Colonic mucosa (tissue), 4 donors: ENCODE results near the gene FILIP1L. TPM values are rescaled to one million over a fixed set of nuclear protein-coding genes. Genes with fewer than 3 reads are reported as not detected.

ENCODE experiments used
- DNase-seq: peaks from one replicate; pipeline ENCODE4 v3.0.0-alpha.2; 2020
- H3K27ac ChIP-seq: fragments of 200-600 bp; one replicate; pipeline ENCODE4 v1.8.0; 2021
- H3K27me3 ChIP-seq: fragments of 200-600 bp; one replicate; pipeline ENCODE4 v1.8.0; 2021
- H3K36me3 ChIP-seq: fragments of 200-600 bp; one replicate; pipeline ENCODE4 v1.8.0; 2021
- H3K4me1 ChIP-seq: fragments of 200-600 bp; one replicate; pipeline ENCODE4 v1.8.0; 2021; ENCODE audit warnings: mild to moderate bottlenecking
- H3K4me3 ChIP-seq: fragments of 200-600 bp; one replicate; pipeline ENCODE4 v1.8.0; 2021
- H3K9ac ChIP-seq, 2 donors: one replicate each; pipeline ENCODE4 v1.7.0; 2013; ENCODE audit warnings: control low read depth in 2 of 2, low read depth in 2 of 2, low read length in 2 of 2
- H3K9me3 ChIP-seq: fragments of 200-600 bp; one replicate; pipeline ENCODE4 v1.8.0; 2021
- CTCF ChIP-seq: fragments of 200-600 bp; IDR thresholded peaks from one replicate; pipeline ENCODE4 v1.8.0; 2022; ENCODE audit warnings: antibody characterized with exemption, mild to moderate bottlenecking
- intact Hi-C: fragments of 100-400 bp; cut with DNase I; formaldehyde crosslinking; loops from one replicate; pipeline ENCODE4 v1.14.1; 2022
- total RNA-seq, 2 donors: library from RNA; stranded (reverse); fragmentation: NEBNext Ultra II Directional in 1 of 2; extraction: Animal tissue kit (Norgen Biotek cat#: 25700) in 1 of 2; gene quantifications; one replicate each; pipeline ENCODE4 v1.2.1, GENCODE V29; 2021
- donor health status: healthy.
- donor health status: DM: no; HTN: no; CAD: no.
- donor health status: DM: no; HTN: no; CAD: no.

Gene FILIP1L
- total RNA-seq, 2 donors from 2014 or later = 3.7 to 29.0 TPM

- intact Hi-C loops = no loop called here
- Histone ChIP-seq H3K9me3 (no peaks in the 10 kb centered on the region), H3K27me3 (no peaks in the 10 kb centered on the region), H3K4me1 (no peaks in the 10 kb centered on the region), H3K4me3 (peak overlapping the region; percentile 61), H3K27ac (peak overlapping the region; percentile 75), H3K9ac (peak overlapping the region in 1 of 2 donors; percentile 36), H3K36me3 (no peaks in the 10 kb centered on the region)
- DNase-seq = no peak
- no peak for TF ChIP-seq CTCF
These were observed 239.9 kb downstream of the FILIP1L start for GRCh38 chr3:99874237-99875002.

- no peak overlapping the region for H3K9ac ChIP-seq
- TF ChIP-seq CTCF = no peak
- DNase-seq = no peak
- no peaks in the 10 kb centered on the region for H3K9me3 ChIP-seq
- H3K27me3 ChIP-seq = no peaks in the 10 kb centered on the region
- intact Hi-C loops = no loop called here
- H3K27ac ChIP-seq = peak overlapping the region; percentile 75
- no peaks in the 10 kb centered on the region for H3K4me1 ChIP-seq
- peak overlapping the region; percentile 16 for H3K4me3 ChIP-seq
- H3K36me3 ChIP-seq = no peaks in the 10 kb centered on the region
These were observed 240.8 kb downstream of the FILIP1L start for GRCh38 chr3:99873269-99874102.

GRCh38 chr3:99872923-99873254, 241.4 kb downstream of the FILIP1L start:
- H3K4me3 ChIP-seq = peak overlapping the region; percentile 16
- H3K27me3 ChIP-seq = no peaks in the 10 kb centered on the region
- no peaks in the 10 kb centered on the region for H3K36me3 ChIP-seq
- no peaks in the 10 kb centered on the region for H3K9me3 ChIP-seq
- H3K4me1 ChIP-seq = no peaks in the 10 kb centered on the region
- peak overlapping the region in 1 of 2 donors; percentile 47 for H3K9ac ChIP-seq
- no peak for TF ChIP-seq CTCF
- intact Hi-C loops = no loop called here
- no peak for DNase-seq
- peak overlapping the region; percentile 38 for H3K27ac ChIP-seq

GRCh38 chr3:99871231-99872045, 242.9 kb downstream of the FILIP1L start:
- Histone ChIP-seq H3K36me3 (no peaks in the 10 kb centered on the region), H3K27me3 (no peaks in the 10 kb centered on the region), H3K27ac (peak overlapping the region; percentile 60), H3K4me3 (no peak overlapping the region), H3K4me1 (no peaks in the 10 kb centered on the region), H3K9ac (peak overlapping the region; percentile 20 to 70), H3K9me3 (no peaks in the 10 kb centered on the region)
- TF ChIP-seq CTCF = no peak
- DNase-seq = no peak
- intact Hi-C loops = no loop called here

- H3K27me3 ChIP-seq = no peaks in the 10 kb centered on the region
- DNase-seq = no peak
- H3K4me1 ChIP-seq = no peaks in the 10 kb centered on the region
- H3K4me3 ChIP-seq = no peak overlapping the region
- no peaks in the 10 kb centered on the region for H3K36me3 ChIP-seq
- H3K9me3 ChIP-seq = no peaks in the 10 kb centered on the region
- intact Hi-C loops = no loop called here
- H3K9ac ChIP-seq = no peak overlapping the region
- no peak overlapping the region for H3K27ac ChIP-seq
- no peak for TF ChIP-seq CTCF
These were observed 243.6 kb downstream of the FILIP1L start for GRCh38 chr3:99870712-99871111.
